Osteocyte (in vitro differentiated cells): ENCODE measurements around the gene CDC6. TPM values are rescaled to one million over a fixed set of nuclear protein-coding genes. Genes with fewer than 3 reads are reported as not detected.

Experiments used
- DNase-seq: peaks from one replicate; pipeline ENCODE4 v3.0.0; 2021; ENCODE audit warnings: mixed read lengths; ENCODE audit not compliant: unreplicated experiment; ENCODE audit errors: extremely low spot score
- H3K27ac Mint-ChIP-seq: one replicate; pipeline ENCODE4 v1.8.0; 2021; ENCODE audit warnings: mild to moderate bottlenecking, mixed read lengths; ENCODE audit not compliant: unreplicated experiment
- H3K27me3 Mint-ChIP-seq: one replicate; pipeline ENCODE4 v1.8.0; 2021; ENCODE audit warnings: mixed read lengths; ENCODE audit not compliant: unreplicated experiment
- H3K36me3 Mint-ChIP-seq: one replicate; pipeline ENCODE4 v1.8.0; 2021; ENCODE audit warnings: mixed read lengths; ENCODE audit not compliant: unreplicated experiment
- H3K4me1 Mint-ChIP-seq: one replicate; pipeline ENCODE4 v1.8.0; 2021; ENCODE audit warnings: mixed read lengths; ENCODE audit not compliant: unreplicated experiment
- H3K4me3 Mint-ChIP-seq: one replicate; pipeline ENCODE4 v1.8.0; 2021; ENCODE audit warnings: mild to moderate bottlenecking, moderate library complexity, mixed read lengths; ENCODE audit not compliant: unreplicated experiment
- H3K9me3 Mint-ChIP-seq: one replicate; pipeline ENCODE4 v1.8.0; 2021; ENCODE audit warnings: mixed read lengths; ENCODE audit not compliant: unreplicated experiment
- total RNA-seq: library from RNA; stranded (reverse); gene quantifications from 2 replicates; pipeline ENCODE4 v1.2.1, GENCODE V29; 2021
- TF ChIP-seq, protein P1 (sequence below): fragments of 200-600 bp; sonication (generic); IDR thresholded peaks from 2 replicates; pipeline ENCODE4 v1.5.0; 2021; ENCODE audit warnings: antibody characterized with exemption, mild to moderate bottlenecking, moderate library complexity

Gene CDC6
- total RNA-seq, 1 donor from 2014 or later, result 10.8 TPM

DNA sequence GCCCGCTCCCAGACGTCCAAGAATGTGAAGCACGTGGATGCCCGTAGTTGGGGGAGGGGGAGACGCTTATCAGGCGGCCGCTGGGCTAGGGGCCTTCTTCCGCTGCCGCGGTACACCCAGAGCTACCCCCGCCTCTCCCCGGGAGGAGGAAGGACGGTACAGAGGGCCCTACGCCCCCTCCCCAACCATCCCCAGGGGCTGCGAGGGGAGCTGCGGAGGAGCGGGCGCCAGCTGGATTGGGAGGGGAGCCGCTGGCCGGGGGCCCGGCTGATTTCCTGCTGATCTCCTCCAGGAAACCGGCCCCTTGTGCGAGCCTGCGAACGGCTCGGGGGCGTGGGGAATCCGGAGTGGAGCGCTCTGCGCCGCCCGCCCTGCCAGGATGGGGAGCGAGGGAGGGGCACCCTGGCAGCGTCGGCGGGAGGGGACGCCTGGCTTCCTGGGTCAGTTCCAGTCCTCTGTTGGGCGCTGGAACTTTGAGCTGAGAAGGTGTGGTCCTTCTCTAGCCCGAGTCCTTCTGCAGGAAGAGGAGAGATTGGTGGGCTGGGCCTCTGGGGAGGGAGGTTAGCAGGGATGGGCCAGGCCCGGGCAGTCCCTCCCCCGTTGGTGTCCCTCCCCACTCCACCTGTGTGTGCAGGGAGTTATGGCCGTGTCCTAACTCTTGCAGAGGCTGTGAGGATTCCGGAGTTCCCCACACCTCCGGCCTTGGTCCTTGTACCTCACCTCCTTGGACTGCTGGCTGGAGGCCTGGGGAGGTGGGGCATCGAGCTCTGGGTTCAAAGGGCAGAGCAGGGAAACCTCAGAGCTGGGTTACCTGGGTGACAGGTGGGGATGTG is 57.7 kb downstream of the CDC6 start:
- Mint-ChIP-seq H3K27me3 (no peaks in the 10 kb centered on the region), H3K27ac (peak overlapping the region; percentile 83), H3K36me3 (peaks cover 16% of the 10 kb centered on the region), H3K9me3 (no peaks in the 10 kb centered on the region), H3K4me3 (peak overlapping the region; percentile 78), H3K4me1 (peaks cover 82% of the 10 kb centered on the region)
- no peak for DNase-seq
- TF ChIP-seq, protein P1, sequence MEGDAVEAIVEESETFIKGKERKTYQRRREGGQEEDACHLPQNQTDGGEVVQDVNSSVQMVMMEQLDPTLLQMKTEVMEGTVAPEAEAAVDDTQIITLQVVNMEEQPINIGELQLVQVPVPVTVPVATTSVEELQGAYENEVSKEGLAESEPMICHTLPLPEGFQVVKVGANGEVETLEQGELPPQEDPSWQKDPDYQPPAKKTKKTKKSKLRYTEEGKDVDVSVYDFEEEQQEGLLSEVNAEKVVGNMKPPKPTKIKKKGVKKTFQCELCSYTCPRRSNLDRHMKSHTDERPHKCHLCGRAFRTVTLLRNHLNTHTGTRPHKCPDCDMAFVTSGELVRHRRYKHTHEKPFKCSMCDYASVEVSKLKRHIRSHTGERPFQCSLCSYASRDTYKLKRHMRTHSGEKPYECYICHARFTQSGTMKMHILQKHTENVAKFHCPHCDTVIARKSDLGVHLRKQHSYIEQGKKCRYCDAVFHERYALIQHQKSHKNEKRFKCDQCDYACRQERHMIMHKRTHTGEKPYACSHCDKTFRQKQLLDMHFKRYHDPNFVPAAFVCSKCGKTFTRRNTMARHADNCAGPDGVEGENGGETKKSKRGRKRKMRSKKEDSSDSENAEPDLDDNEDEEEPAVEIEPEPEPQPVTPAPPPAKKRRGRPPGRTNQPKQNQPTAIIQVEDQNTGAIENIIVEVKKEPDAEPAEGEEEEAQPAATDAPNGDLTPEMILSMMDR, result no peak

DNA sequence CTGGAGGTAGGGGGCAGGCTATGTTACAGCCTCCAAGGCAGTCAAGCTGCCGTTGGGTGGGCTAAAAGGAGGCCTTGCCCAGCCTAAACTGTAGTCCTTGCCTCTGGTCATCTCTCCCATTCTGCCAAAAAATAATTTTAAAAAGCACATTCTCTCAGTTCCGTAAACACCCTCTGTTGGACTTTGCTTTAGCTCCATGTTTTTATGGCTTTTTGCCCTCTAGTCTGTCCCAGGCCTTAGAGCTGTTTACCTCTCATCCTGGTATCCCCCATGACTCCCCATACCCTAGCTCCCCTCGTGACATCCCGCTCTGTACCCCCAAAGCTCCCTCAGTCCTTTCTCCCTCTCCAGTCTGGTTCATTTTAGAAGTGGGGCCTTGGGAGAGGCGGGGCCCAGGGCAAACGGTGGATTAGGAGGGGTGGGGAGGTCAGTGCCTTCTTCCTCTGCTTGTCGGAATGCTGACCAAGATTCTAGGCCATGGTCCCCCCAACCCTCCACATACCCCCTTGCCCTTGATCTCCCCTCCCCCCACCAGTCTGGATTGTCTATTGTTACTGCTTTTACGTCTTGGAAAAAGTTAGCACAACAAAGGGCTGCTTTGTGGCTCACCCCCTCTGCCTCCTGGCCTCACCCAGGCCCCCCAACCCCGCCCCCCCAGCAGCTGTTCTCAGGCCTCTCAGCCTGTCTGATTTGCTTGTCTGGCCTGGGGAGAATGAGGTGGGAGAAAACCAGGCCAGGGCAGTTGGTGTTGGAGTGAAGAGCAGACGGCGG is 58.5 kb downstream of the CDC6 start:
- TF ChIP-seq, protein P1, result no peak
- Mint-ChIP-seq H3K9me3 (no peaks in the 10 kb centered on the region), H3K4me1 (peaks cover 75% of the 10 kb centered on the region), H3K27ac (peak overlapping the region; percentile 83), H3K27me3 (no peaks in the 10 kb centered on the region), H3K4me3 (peak overlapping the region; percentile 78), H3K36me3 (peaks cover 14% of the 10 kb centered on the region)
- DNase-seq, result no peak

DNA sequence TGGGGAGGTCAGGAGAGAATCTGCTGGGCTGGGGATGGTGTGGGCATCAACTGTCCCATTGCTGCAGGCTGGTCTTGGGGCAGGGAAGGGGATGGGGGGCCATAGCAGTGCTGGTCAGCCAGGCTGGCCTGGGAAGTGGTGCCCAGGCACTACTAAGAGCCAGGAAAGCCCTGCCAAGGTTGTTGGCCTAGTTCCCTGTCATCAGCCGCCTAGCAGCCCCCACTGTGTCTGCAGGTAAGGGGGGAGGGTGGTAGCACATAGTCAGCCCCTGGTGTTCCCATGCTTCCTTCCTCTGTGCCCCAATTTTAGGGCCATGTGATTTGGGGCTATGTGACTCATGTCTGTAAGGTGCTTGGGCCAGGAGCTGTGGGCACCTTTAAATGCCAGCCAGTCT is 59.1 kb downstream of the CDC6 start:
- Mint-ChIP-seq H3K27ac (peak overlapping the region; percentile 83), H3K36me3 (peaks cover 17% of the 10 kb centered on the region), H3K4me1 (peaks cover 76% of the 10 kb centered on the region)

DNA sequence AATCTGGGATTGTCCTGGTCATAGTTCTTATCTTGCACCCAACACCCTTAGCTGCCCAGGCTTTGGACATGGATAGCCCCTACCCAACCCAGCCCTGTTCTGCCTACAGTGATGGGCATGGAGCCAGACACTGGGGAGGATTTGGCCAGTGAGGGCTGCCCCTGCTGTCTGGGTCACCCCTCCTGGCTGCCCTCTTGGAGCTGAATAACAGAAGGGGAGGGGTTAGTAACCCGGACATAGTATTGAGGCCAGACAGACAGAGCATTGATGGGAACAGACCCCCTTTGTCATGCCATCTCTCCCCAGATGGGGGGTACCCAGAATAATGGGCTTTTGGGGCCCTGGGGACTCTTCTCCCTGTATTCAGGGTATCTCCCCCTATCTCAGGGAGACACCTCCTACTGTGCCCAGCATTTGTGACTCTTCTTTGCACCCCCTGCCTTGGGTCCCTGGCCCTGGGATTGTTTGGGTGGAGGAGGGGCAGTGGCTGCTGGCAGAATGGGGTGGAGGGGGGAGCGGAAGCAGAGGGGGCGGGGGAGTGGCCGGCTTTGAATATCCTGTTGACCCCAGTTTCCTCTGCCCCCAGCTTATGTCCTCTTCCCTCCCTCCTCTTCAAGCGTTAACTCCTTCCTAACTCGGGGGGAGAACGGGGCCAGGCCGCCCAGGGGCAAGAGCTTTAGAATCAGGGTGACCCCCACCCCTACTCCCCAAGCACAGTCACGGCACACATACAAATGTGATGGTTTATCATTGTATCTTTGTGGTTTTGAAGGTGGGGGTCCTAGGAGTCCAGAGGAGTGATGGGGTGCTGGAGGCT is 59.8 kb downstream of the CDC6 start:
- Mint-ChIP-seq H3K36me3 (peaks cover 23% of the 10 kb centered on the region), H3K27ac (peak overlapping the region; percentile 83), H3K9me3 (no peaks in the 10 kb centered on the region), H3K27me3 (no peaks in the 10 kb centered on the region), H3K4me3 (no peak overlapping the region), H3K4me1 (peaks cover 80% of the 10 kb centered on the region)
- DNase-seq, result no peak
- TF ChIP-seq, protein P1, result no peak

More for the DNA sequence above, 59.1 kb downstream of the CDC6 start:
- peak overlapping the region; percentile 22 for H3K4me3 Mint-ChIP-seq
- H3K27me3 Mint-ChIP-seq, result no peaks in the 10 kb centered on the region
- no peaks in the 10 kb centered on the region for H3K9me3 Mint-ChIP-seq
- no peak for DNase-seq
- TF ChIP-seq, protein P1, result no peak
